Measurements from ENCODE around the gene TGFB2. TPM values are rescaled to one million over a fixed set of nuclear protein-coding genes. Genes with fewer than 3 reads are reported as not detected.
A peak's percentile ranks its signal among the peaks of the same experiment; 100 is the strongest.

TGFB2 gene
- total RNA-seq, 4 donors from 2014 or later = 0.40 to 1.9 (median 0.57) TPM

- TF ChIP-seq POLR2A (IDR thresholded peaks at IDR 0.05) = no peak
- TF ChIP-seq, protein P1, sequence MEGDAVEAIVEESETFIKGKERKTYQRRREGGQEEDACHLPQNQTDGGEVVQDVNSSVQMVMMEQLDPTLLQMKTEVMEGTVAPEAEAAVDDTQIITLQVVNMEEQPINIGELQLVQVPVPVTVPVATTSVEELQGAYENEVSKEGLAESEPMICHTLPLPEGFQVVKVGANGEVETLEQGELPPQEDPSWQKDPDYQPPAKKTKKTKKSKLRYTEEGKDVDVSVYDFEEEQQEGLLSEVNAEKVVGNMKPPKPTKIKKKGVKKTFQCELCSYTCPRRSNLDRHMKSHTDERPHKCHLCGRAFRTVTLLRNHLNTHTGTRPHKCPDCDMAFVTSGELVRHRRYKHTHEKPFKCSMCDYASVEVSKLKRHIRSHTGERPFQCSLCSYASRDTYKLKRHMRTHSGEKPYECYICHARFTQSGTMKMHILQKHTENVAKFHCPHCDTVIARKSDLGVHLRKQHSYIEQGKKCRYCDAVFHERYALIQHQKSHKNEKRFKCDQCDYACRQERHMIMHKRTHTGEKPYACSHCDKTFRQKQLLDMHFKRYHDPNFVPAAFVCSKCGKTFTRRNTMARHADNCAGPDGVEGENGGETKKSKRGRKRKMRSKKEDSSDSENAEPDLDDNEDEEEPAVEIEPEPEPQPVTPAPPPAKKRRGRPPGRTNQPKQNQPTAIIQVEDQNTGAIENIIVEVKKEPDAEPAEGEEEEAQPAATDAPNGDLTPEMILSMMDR (IDR thresholded peaks at IDR 0.05) = no peak
- H3K27ac ChIP-seq = no peak overlapping the region
- intact Hi-C loops (cut with DNase I) = no loop called here
- H3K36me3 ChIP-seq = no peaks in the 10 kb centered on the region
- H3K27me3 ChIP-seq = no peaks in the 10 kb centered on the region
- H3K4me3 ChIP-seq = no peak overlapping the region
- no peak for DNase-seq
- H3K9me3 ChIP-seq = no peaks in the 10 kb centered on the region
- 84 to 87% methylated on average over 10 of the region's 10 CpGs for WGBS, 2 donors
- H3K4me1 ChIP-seq = peaks cover 0 to 4% (median 0%) of the 10 kb centered on the region in 3 donors
Measured at GRCh38 chr1:218357211-218357892, 12.2 kb downstream of the TGFB2 start.

GRCh38 chr1:218357893-218358232 lies 12.7 kb downstream of the TGFB2 start:
- H3K9me3 ChIP-seq = no peaks in the 10 kb centered on the region
- no peak for DNase-seq
- intact Hi-C loops (cut with DNase I) = no loop called here
- peaks cover 0 to 4% (median 0%) of the 10 kb centered on the region in 3 donors for H3K4me1 ChIP-seq
- H3K27ac ChIP-seq = no peak overlapping the region
- no peaks in the 10 kb centered on the region for H3K27me3 ChIP-seq
- no peak overlapping the region for H3K4me3 ChIP-seq
- TF ChIP-seq POLR2A (IDR thresholded peaks at IDR 0.05) = no peak
- TF ChIP-seq, protein P1 (IDR thresholded peaks at IDR 0.05) = no peak
- WGBS, 2 donors = 50 to 62% methylated on average over 3 of the region's 3 CpGs
- H3K36me3 ChIP-seq = no peaks in the 10 kb centered on the region

DNA sequence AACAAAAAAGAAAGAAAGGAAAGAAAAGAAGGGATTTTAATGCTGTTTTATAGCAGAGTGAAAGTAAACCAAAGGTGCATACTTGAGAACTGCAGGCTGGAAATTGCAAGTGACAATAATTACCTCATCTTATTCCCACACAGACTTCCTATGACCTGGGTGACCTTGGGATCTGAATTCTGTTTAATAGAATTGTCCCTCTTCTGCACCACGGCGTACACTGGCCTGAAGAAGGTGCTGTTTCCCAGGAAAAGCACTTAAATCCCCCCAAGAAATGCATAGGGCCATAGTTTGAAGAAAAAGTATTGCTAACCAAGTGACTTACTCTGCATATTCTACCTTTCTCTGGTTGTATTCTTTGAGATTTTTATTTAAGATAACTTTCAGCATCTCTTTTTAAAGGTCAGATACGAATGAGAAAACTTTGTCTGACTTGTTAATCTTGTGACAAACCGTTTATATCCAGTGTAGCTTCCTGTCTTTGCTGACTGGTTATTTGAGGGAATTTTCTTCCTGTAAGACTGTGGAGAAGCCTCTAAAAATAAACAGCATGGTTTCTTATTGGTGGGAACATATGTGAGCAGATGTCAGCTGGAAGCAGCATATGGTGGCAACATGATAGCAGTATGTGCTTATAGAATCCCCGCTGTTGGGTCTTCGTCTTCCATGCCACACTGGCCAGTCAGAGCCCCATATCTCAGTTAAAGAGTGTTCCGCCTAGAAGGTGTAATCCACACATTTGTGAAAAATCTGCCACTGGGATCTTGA lies 16.3 kb downstream of the TGFB2 start:
- intact Hi-C loops (cut with DNase I) = loop anchor here (10.0 kb wide), 1 partner anchor 153 kb away; no protein-coding TSS in a partner anchor
- no peak overlapping the region for H3K4me3 ChIP-seq
- no peaks in the 10 kb centered on the region for H3K9me3 ChIP-seq
- H3K36me3 ChIP-seq = no peaks in the 10 kb centered on the region
- H3K4me1 ChIP-seq = peaks cover 0 to 21% (median 4%) of the 10 kb centered on the region in 3 donors
- no peak for TF ChIP-seq POLR2A (IDR thresholded peaks at IDR 0.05)
- TF ChIP-seq, protein P1 (IDR thresholded peaks at IDR 0.05) = peak in 3 of 6 experiments; percentile 10 to 27 (median 20)
- H3K27me3 ChIP-seq = no peaks in the 10 kb centered on the region
- WGBS, 2 donors = 66 to 71% methylated on average over 7 of the region's 7 CpGs
- DNase-seq = no peak
- H3K27ac ChIP-seq = no peak overlapping the region

DNA sequence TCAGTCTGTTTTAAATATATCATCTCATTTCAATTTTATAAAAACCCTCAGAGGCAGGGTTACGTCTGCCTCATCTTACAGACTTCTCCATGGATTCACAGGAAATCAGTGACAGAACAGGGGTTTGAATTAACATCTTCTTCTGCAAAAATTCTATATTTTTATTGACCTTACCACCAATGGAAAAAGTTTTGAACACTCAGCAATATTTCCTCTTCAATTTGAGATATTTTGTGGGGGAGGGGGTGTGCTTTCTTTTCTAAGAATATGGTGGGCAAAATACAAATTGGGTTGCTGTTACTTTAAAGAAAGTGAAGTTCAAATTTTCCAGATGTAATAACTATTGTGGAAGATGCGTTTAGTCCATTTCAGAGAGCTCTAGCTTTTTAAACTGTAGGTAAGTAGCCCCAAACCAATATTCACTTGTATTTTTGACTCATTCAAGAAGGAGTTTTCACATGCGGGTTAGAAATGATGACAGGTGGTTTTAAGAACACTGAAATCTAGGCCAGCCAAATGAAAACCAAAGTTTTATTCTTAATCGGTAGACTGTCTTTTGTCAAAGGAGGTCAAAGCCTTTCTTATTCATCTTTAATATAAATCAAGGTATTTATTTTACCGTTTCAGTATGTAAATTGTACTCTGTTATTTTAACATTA lies 17.4 kb downstream of the TGFB2 start:
- Histone ChIP-seq H3K4me1 (peaks cover 0 to 21% (median 0%) of the 10 kb centered on the region in 3 donors), H3K27me3 (no peaks in the 10 kb centered on the region), H3K4me3 (no peak overlapping the region), H3K27ac (no peak overlapping the region), H3K36me3 (no peaks in the 10 kb centered on the region), H3K9me3 (no peaks in the 10 kb centered on the region)
- intact Hi-C loops (cut with DNase I) = loop anchor here (10.0 kb wide), 1 partner anchor 152 kb away; no protein-coding TSS in a partner anchor
- TF ChIP-seq, protein P1 (IDR thresholded peaks at IDR 0.05) = no peak
- TF ChIP-seq POLR2A (IDR thresholded peaks at IDR 0.05) = no peak
- WGBS, 2 donors = 75 to 82% methylated on average over 5 of the region's 5 CpGs
- no peak for DNase-seq
